CD14-positive monocyte (primary cell): ENCODE results near the gene DHCR24. TPM values are rescaled to one million over a fixed set of nuclear protein-coding genes. Genes with fewer than 3 reads are reported as not detected.

Experiments used
- DNase-seq, 3 donors: peaks; one replicate each; pipeline ENCODE4 v3.0.0-alpha.2; 2011 to 2022
- H2AFZ ChIP-seq: 2 replicates; pipeline ENCODE4 v1.6.0; 2012; ENCODE audit warnings: mild to moderate bottlenecking, low read depth, low read length, inconsistent platforms; ENCODE audit not compliant: insufficient read depth, poor library complexity, severe bottlenecking
- H3K27ac ChIP-seq, 2 donors: 1 replicate in 1 of 2; 2 replicates in 1 of 2; pipeline ENCODE4 v1.5.1; 2012 to 2013; ENCODE audit warnings: low read length in 2 of 2, control low read depth in 1 of 2, inconsistent platforms in 1 of 2, low read depth in 1 of 2, mild to moderate bottlenecking in 1 of 2
- H3K27me3 ChIP-seq, 2 donors: one replicate each; pipeline versions ENCODE4 v1.6.0 to v1.6.1; 2011 to 2013; ENCODE audit warnings: low read length in 2 of 2; ENCODE audit not compliant: control insufficient read depth in 2 of 2, insufficient read depth in 2 of 2
- H3K36me3 ChIP-seq, 2 donors: replicated peaks in 1 of 2; 1 replicate in 1 of 2; 2 replicates in 1 of 2; pipeline versions ENCODE4 v1.5.1 to v1.6.1; 2012 to 2013; ENCODE audit warnings: low read length in 2 of 2, control low read depth in 1 of 2, inconsistent platforms in 1 of 2, mild to moderate bottlenecking in 1 of 2; ENCODE audit not compliant: insufficient read depth in 2 of 2, control insufficient read depth in 1 of 2
- H3K4me1 ChIP-seq, 2 donors: 1 replicate in 1 of 2; 2 replicates in 1 of 2; pipeline versions ENCODE4 v1.5.1 to v1.6.1; 2012 to 2013; ENCODE audit warnings: low read length in 2 of 2, control low read depth in 1 of 2, inconsistent platforms in 1 of 2, mild to moderate bottlenecking in 1 of 2, moderate library complexity in 1 of 2; ENCODE audit not compliant: insufficient read depth in 2 of 2, control insufficient read depth in 1 of 2
- H3K4me2 ChIP-seq: replicated peaks from 2 replicates; pipeline ENCODE3; 2012; ENCODE audit warnings: low read length, moderate library complexity, mild to moderate bottlenecking; ENCODE audit not compliant: poor library complexity, severe bottlenecking; ENCODE audit errors: extremely low read depth
- H3K4me3 ChIP-seq, 3 experiments: fragments of 200-600 bp in 1 of 3; sonication (generic) in 1 of 3; replicated peaks in 1 of 3; 1 replicate in 2 of 3; 2 replicates in 1 of 3; pipeline ENCODE4 v1.5.1; 2011 to 2013; ENCODE audit warnings: low read length in 3 of 3, mild to moderate bottlenecking in 3 of 3, control low read depth in 2 of 3, low read depth in 2 of 3, inconsistent platforms in 1 of 3, moderate library complexity in 1 of 3
- H3K79me2 ChIP-seq: 2 replicates; pipeline ENCODE4 v1.6.0; 2012; ENCODE audit warnings: mild to moderate bottlenecking, control low read depth, inconsistent platforms, low read length, moderate library complexity; ENCODE audit not compliant: insufficient read depth
- H3K9ac ChIP-seq: 2 replicates; pipeline ENCODE4 v1.6.0; 2017; ENCODE audit warnings: low read length, mild to moderate bottlenecking; ENCODE audit not compliant: insufficient read depth, poor library complexity, severe bottlenecking
- H3K9me3 ChIP-seq, 2 donors: replicated peaks in 1 of 2; 1 replicate in 1 of 2; 2 replicates in 1 of 2; pipeline versions ENCODE4 v1.5.1 to v1.6.1; 2012 to 2013; ENCODE audit warnings: low read length in 2 of 2, control low read depth in 1 of 2; ENCODE audit not compliant: control insufficient read depth in 1 of 2, insufficient read depth in 1 of 2
- H4K20me1 ChIP-seq: 2 replicates; pipeline ENCODE4 v1.6.0; 2012; ENCODE audit warnings: mild to moderate bottlenecking, low read length, control low read depth, moderate library complexity; ENCODE audit not compliant: insufficient read depth
- H3K27ac Mint-ChIP-seq, 7 donors: one replicate each; pipeline ENCODE4 v1.8.0; 2020; ENCODE audit warnings: mild to moderate bottlenecking in 7 of 7, mixed read lengths in 7 of 7, moderate library complexity in 6 of 7, inconsistent platforms in 2 of 7
- H3K27me3 Mint-ChIP-seq, 3 donors: one replicate each; pipeline ENCODE4 v1.8.0; 2021 to 2022; ENCODE audit warnings: low read depth in 3 of 3, mild to moderate bottlenecking in 3 of 3, mixed read lengths in 3 of 3, moderate library complexity in 3 of 3, inconsistent platforms in 1 of 3
- H3K36me3 Mint-ChIP-seq, 2 donors: one replicate each; pipeline ENCODE4 v1.8.0; 2020; ENCODE audit warnings: mixed read lengths in 2 of 2, inconsistent platforms in 1 of 2, mild to moderate bottlenecking in 1 of 2
- H3K4me1 Mint-ChIP-seq: one replicate; pipeline ENCODE4 v1.8.0; 2020; ENCODE audit warnings: mild to moderate bottlenecking, mixed read lengths
- H3K4me3 Mint-ChIP-seq, 2 donors: one replicate each; pipeline ENCODE4 v1.8.0; 2020; ENCODE audit warnings: mild to moderate bottlenecking in 2 of 2, mixed read lengths in 2 of 2, moderate library complexity in 1 of 2
- H3K9me3 Mint-ChIP-seq, 7 donors: one replicate each; pipeline ENCODE4 v1.8.0; 2020 to 2022; ENCODE audit warnings: mixed read lengths in 7 of 7, mild to moderate bottlenecking in 6 of 7, moderate library complexity in 6 of 7, inconsistent platforms in 2 of 7
- WGBS: methylation state at CpG from one replicate; pipeline ENCODE4 v1.1.5; 2013; ENCODE audit warnings: missing lambda C conversion rate; ENCODE audit not compliant: insufficient coverage; 5-methylcytosine and 5-hydroxymethylcytosine counted together
- intact Hi-C, 2 donors: fragments of 100-400 bp; cut with micrococcal nuclease; formaldehyde crosslinking; loops; one replicate each; pipeline versions ENCODE4 v1.15.0 to v1.15.1; 2023
- polyA plus RNA-seq, 3 donors: library from polyadenylated mRNA; depleted of rRNA in 1 of 3; unstranded in 2 of 3; stranded (reverse) in 1 of 3; fragments of 300-500 nt in 2 of 3; fragments of >200 nt in 1 of 3; fragmentation: Illumina TruSeq in 2 of 3; gene quantifications; 1 replicate in 2 of 3; 2 replicates in 1 of 3; pipeline ENCODE4 v1.2.3, GENCODE V29; 2012 to 2021
- TF ChIP-seq, protein P1 (sequence below): fragments of 200-600 bp; IDR thresholded peaks from one replicate; pipeline ENCODE4 v1.8.0; 2022; ENCODE audit warnings: antibody characterized with exemption, mild to moderate bottlenecking

DHCR24 gene
- polyA plus RNA-seq, 3 donors = 0.48 to 3.5 (median 3.0) TPM

DNA sequence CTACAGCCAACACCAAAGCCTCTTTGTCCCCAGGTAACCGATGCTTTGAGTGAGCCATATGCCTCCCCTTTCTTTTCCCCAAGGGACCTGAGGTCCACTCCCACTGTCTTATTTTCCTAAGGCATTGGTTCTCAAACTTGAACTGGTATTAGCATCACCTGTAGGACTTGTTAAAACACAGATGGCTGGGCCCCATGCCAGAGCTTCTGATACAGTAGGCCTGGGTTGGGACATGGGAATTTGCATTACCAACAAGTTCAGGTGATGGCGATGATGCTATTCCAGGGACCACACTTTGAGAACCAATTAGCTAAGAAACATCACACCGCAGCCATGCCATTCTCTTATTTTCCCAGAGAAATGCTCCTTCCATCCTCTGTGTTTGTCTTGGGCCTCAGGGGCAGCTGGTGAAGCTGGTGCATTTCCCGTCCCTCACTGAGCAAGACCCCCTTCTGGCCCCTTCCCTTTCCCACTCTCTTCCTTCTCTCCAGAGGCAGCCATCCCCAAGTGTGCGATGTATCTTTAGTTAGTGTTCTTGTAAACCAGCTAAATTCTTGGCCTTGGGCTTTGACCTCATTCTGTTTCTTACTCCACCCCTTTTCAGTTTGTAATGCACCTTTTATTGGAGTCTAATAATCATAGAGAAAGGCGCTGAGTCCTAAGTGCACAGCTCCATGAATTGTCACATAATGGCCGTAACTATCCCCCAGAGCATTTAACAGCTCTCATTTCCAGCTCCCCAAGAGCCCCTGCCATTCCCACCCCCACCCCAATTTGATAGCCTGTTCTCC is 71.7 kb downstream of the DHCR24 start:
- H3K27me3 ChIP-seq = no peaks in the 10 kb centered on the region
- Mint-ChIP-seq H3K27me3 (peaks cover 0 to 2% (median 0%) of the 10 kb centered on the region in 3 donors), H3K4me3 (no peak overlapping the region), H3K4me1 (peaks cover 3% of the 10 kb centered on the region), H3K27ac (no peak overlapping the region), H3K36me3 (no peaks in the 10 kb centered on the region), H3K9me3 (peaks cover 0 to 3% (median 0%) of the 10 kb centered on the region in 7 donors)
- H2AFZ ChIP-seq = no peak overlapping the region
- intact Hi-C loops = no loop called here
- H4K20me1 ChIP-seq = no peaks in the 10 kb centered on the region
- WGBS = 98% methylated on average over 5 of the region's 7 CpGs
- H3K9ac ChIP-seq = no peak overlapping the region
- H3K4me2 ChIP-seq = no peak overlapping the region
- no peak overlapping the region for H3K4me3 ChIP-seq
- no peaks in the 10 kb centered on the region for H3K9me3 ChIP-seq
- TF ChIP-seq, protein P1, sequence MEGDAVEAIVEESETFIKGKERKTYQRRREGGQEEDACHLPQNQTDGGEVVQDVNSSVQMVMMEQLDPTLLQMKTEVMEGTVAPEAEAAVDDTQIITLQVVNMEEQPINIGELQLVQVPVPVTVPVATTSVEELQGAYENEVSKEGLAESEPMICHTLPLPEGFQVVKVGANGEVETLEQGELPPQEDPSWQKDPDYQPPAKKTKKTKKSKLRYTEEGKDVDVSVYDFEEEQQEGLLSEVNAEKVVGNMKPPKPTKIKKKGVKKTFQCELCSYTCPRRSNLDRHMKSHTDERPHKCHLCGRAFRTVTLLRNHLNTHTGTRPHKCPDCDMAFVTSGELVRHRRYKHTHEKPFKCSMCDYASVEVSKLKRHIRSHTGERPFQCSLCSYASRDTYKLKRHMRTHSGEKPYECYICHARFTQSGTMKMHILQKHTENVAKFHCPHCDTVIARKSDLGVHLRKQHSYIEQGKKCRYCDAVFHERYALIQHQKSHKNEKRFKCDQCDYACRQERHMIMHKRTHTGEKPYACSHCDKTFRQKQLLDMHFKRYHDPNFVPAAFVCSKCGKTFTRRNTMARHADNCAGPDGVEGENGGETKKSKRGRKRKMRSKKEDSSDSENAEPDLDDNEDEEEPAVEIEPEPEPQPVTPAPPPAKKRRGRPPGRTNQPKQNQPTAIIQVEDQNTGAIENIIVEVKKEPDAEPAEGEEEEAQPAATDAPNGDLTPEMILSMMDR = no peak
- H3K27ac ChIP-seq = no peak overlapping the region
- no peaks in the 10 kb centered on the region for H3K36me3 ChIP-seq
- no peaks in the 10 kb centered on the region for H3K79me2 ChIP-seq
- no peak for DNase-seq
- no peaks in the 10 kb centered on the region for H3K4me1 ChIP-seq

DNA sequence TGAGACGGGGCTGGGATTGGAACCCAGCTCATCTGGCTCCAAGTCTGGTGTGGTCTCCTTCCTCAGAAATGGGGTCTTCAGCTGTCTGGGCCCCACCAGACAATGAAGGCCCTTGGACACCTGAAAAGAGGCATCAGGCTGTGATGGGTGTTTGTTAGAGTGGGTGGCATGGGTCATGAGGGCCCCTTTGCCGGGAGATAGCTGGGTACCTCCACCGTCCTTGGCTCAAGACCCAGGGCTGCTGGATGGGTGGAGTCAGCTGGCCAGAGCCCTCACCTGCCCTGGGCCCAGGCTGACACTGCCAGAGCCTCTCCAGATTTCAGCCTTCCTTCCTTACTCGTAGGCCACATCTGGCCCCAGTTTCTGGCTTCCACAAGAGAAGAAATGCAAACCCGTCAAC is 72.4 kb downstream of the DHCR24 start:
- no peaks in the 10 kb centered on the region for H3K4me1 ChIP-seq
- Mint-ChIP-seq H3K4me1 (peaks cover 3% of the 10 kb centered on the region), H3K36me3 (no peaks in the 10 kb centered on the region), H3K4me3 (no peak overlapping the region), H3K9me3 (peaks cover 0 to 3% (median 0%) of the 10 kb centered on the region in 7 donors), H3K27ac (no peak overlapping the region), H3K27me3 (no peaks in the 10 kb centered on the region)
- no peak overlapping the region for H3K9ac ChIP-seq
- 94% methylated on average over 3 of the region's 5 CpGs for WGBS
- intact Hi-C loops = no loop called here
- DNase-seq = no peak
- H3K4me3 ChIP-seq = no peak overlapping the region
- no peak overlapping the region for H3K27ac ChIP-seq
- no peak overlapping the region for H2AFZ ChIP-seq
- no peaks in the 10 kb centered on the region for H3K9me3 ChIP-seq
- TF ChIP-seq, protein P1 = no peak
- no peaks in the 10 kb centered on the region for H4K20me1 ChIP-seq
- no peaks in the 10 kb centered on the region for H3K79me2 ChIP-seq
- H3K36me3 ChIP-seq = no peaks in the 10 kb centered on the region
- H3K27me3 ChIP-seq = no peaks in the 10 kb centered on the region
- no peak overlapping the region for H3K4me2 ChIP-seq
